Esophagus muscularis mucosa (tissue), 4 donors: ENCODE results near the gene CDK4.

Experiments
- CTCF ChIP-seq, 3 experiments: fragments of 200-600 bp in 2 of 3; fragments of 450-650 bp in 1 of 3; sonication (generic) in 2 of 3; IDR thresholded peaks; one replicate each; pipeline ENCODE4 v1.5.1; 2017 to 2019; ENCODE audit warnings: antibody characterized with exemption in 3 of 3, mild to moderate bottlenecking in 2 of 3, moderate library complexity in 1 of 3
- EP300 ChIP-seq: sonication (generic); formaldehyde crosslinking; IDR thresholded peaks from one replicate; pipeline ENCODE4 v1.6.1; 2017; ENCODE audit warnings: antibody characterized with exemption
- POLR2A ChIP-seq: fragments of 450-650 bp; IDR thresholded peaks from one replicate; pipeline ENCODE4 v1.6.1; 2017; ENCODE audit warnings: antibody characterized with exemption, moderate library complexity, mild to moderate bottlenecking, low read depth

- no peak for TF ChIP-seq CTCF (IDR thresholded peaks at IDR 0.05)
- TF ChIP-seq POLR2A: no peak
- no peak for TF ChIP-seq EP300
Measured at GRCh38 chr12:57766464-57767304, 14.6 kb upstream of the CDK4 start, which contains the start of gene CYP27B1.
